Psoas muscle (tissue), 8 donors: Measurements from ENCODE around the gene ATN1. TPM values are rescaled to one million over a fixed set of nuclear protein-coding genes. Genes with fewer than 3 reads are reported as not detected.
A peak's percentile ranks its signal among the peaks of the same experiment; 100 is the strongest.
"Not testable (repeated sequence)": the region's sequence is repeated elsewhere in the genome, so short reads cannot be mapped to it uniquely, and the experiment has no call there.

Experiments used
- ATAC-seq, 4 donors: fragments of 200-7000 bp; cut with Tn5 transposase; one replicate each; pipeline ENCODE4 v1.9.1; 2020; ENCODE audit warnings: moderate library complexity in 3 of 4, mild to moderate bottlenecking in 2 of 4
- DNase-seq, 2 donors: peaks; one replicate each; pipeline ENCODE4 v3.0.0-alpha.2; 2020
- H3K27ac ChIP-seq: fragments of 200-600 bp; one replicate; pipeline ENCODE4 v1.8.0; 2022
- H3K27me3 ChIP-seq, 3 donors: fragments of 200-600 bp in 1 of 3; one replicate each; pipeline versions ENCODE4 v1.6.1 to v1.8.0; 2013 to 2022; ENCODE audit warnings: low read length in 2 of 3, mild to moderate bottlenecking in 2 of 3, moderate library complexity in 1 of 3; ENCODE audit not compliant: insufficient read depth in 3 of 3
- H3K36me3 ChIP-seq, 2 donors: fragments of 200-600 bp in 1 of 2; one replicate each; pipeline versions ENCODE4 v1.6.1 to v1.8.0; 2013 to 2022; ENCODE audit warnings: low read depth in 1 of 2, mild to moderate bottlenecking in 1 of 2, moderate library complexity in 1 of 2; ENCODE audit not compliant: insufficient read depth in 1 of 2
- H3K4me1 ChIP-seq: fragments of 200-600 bp; one replicate; pipeline ENCODE4 v1.8.0; 2022
- H3K4me3 ChIP-seq: fragments of 200-600 bp; one replicate; pipeline ENCODE4 v1.8.0; 2022; ENCODE audit warnings: mild to moderate bottlenecking
- H3K9me3 ChIP-seq: fragments of 200-600 bp; one replicate; pipeline ENCODE4 v1.8.0; 2022
- CTCF ChIP-seq: fragments of 200-600 bp; IDR thresholded peaks from one replicate; pipeline ENCODE4 v1.8.0; 2022; ENCODE audit warnings: antibody characterized with exemption
- WGBS, 3 donors: extraction: QIAGEN DNeasy Blood & Tissue Kit; methylation state at CpG; one replicate each; pipeline versions ENCODE4 v1.1.6 to v1.1.7; 2013; 5-methylcytosine and 5-hydroxymethylcytosine counted together
- intact Hi-C, 2 donors: fragments of 100-400 bp; cut with DNase I; formaldehyde crosslinking; loops; one replicate each; pipeline versions ENCODE4 v1.11.0 to v1.14.2; 2022
- polyA plus RNA-seq, 3 donors: library from polyadenylated mRNA; stranded (reverse); fragments of 200-250 nt; gene quantifications; one replicate each; pipeline ENCODE4 v1.2.3, GENCODE V29; 2013
- total RNA-seq, 4 donors: library from RNA; stranded (reverse); fragmentation: NEBNext Ultra II Directional in 2 of 4; extraction: Animal tissue kit (Norgen Biotek cat#: 25700) in 2 of 4; gene quantifications; one replicate each; pipeline versions ENCODE4 v1.2.1 to v1.2.4, GENCODE V29; 2021 to 2023
- donor health status: healthy with polysubstance abuse.
- donor health status: DM: no; HTN: no; CAD: no; lungs with moderate emphysema.
- donor health status: Bipolar disorder and iron deficiency.
- donor health status: healthy.
- donor health status: DM: yes; HTN: yes; CAD: no.
- donor health status: DM: no; HTN: no; CAD: no.
- donor health status: DM: no; HTN: no; CAD: no.
- donor health status: DM: yes; HTN: yes; CAD: no.

The ATN1 gene
- total and polyA plus RNA-seq, 7 donors, result 24.9 to 55.8 (median 46.0) TPM

GRCh38 chr12:6904280-6905276 lies 23.2 kb upstream of the ATN1 start, which contains the start of gene LRRC23:
Gene LRRC23, plus strand, starts transcription at chr12:6904822. Its CDS starts 812 bp downstream, at chr12:6905634.
- Histone ChIP-seq H3K27ac (peak within 1 kb of the TSS; percentile 47), H3K27me3 (no peaks in the 10 kb centered on the region), H3K9me3 (no peaks in the 10 kb centered on the region), H3K36me3 (peaks cover 0 to 22% of the 10 kb centered on the region in 2 donors), H3K4me3 (peak within 1 kb of the TSS; percentile 91), H3K4me1 (peaks cover 5% of the 10 kb centered on the region)
- ATAC-seq, result peak; percentile 96 to 99 (median 98)
- TF ChIP-seq CTCF, result no peak
- peak; percentile 95 to 96 for DNase-seq
- WGBS, 3 donors, result 4 to 5% (median 4%) methylated on average over 34 of the region's 34 CpGs
- intact Hi-C loops, result no loop called here

DNA sequence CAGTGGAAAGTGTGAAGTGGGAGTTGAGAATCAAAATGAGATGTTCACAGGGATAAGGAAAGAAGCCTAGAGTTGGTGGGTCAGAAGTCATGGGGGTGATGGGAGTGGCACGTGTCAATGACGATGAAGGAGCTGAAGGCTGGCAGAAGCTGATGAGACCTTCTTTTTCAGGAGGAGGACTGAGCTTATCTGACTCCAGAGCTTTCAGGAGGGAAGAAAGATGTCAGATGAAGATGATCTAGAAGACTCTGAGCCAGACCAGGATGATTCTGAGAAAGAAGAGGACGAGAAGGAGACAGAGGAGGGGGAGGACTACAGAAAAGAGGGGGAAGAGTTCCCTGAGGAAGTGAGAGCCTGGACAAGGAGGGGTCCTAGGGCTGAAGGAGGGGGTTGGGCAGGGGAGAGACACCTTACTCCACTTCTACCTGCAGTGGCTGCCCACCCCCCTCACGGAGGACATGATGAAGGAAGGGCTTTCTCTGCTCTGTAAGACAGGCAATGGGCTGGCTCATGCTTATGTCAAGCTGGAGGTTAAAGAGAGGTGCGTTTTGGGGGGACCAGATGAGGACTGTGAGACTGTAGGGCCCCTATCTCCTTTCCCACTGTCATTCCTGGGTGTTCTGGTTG lies 22.2 kb upstream of the ATN1 start:
- intact Hi-C loops, result no loop called here
- Histone ChIP-seq H3K27me3 (no peaks in the 10 kb centered on the region), H3K36me3 (peaks cover 0 to 22% of the 10 kb centered on the region in 2 donors), H3K27ac (no peak overlapping the region), H3K9me3 (no peaks in the 10 kb centered on the region), H3K4me1 (peaks cover 5% of the 10 kb centered on the region), H3K4me3 (peak overlapping the region; percentile 91)
- ATAC-seq, result no peak
- DNase-seq, result no peak
- TF ChIP-seq CTCF, result no peak
- WGBS, 3 donors, result 59 to 72% (median 61%) methylated on average over 5 of the region's 5 CpGs

DNA sequence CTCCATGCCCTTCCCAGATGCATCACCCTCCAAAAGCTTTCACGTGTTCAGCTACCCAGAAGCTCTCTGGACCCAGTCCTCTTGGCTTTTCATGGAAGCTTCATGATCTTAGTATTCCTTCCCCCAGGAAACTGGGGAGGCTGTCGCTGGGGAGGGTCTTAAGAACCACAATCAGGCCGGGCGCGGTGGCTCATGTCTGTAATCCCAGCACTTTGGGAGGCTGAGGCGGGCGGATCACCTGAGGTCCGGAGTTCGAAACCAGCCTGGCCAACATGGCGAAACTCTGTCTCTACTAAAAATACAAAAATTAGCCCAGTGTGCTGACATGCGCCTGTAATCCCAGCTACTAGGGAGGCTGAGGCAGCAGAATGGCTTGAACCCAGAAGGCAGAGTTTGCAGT lies 19.6 kb upstream of the ATN1 start:
- H3K4me3 ChIP-seq, intact Hi-C loops, H3K27me3 ChIP-seq, H3K4me1 ChIP-seq, DNase-seq, H3K9me3 ChIP-seq, H3K27ac ChIP-seq, ATAC-seq: not testable (repeated sequence)
- WGBS, 3 donors, result 92 to 95% (median 93%) methylated on average over 11 of the region's 11 CpGs
- peaks cover 0 to 22% of the 10 kb centered on the region in 2 donors for H3K36me3 ChIP-seq

- 72 to 93% (median 81%) methylated on average over 4 of the region's 4 CpGs for WGBS, 3 donors
- Histone ChIP-seq H3K36me3 (peaks cover 0 to 22% of the 10 kb centered on the region in 2 donors), H3K4me3 (no peak overlapping the region), H3K27me3 (peaks cover 0 to 13% (median under 1%) of the 10 kb centered on the region in 3 donors), H3K27ac (no peak overlapping the region), H3K4me1 (no peaks in the 10 kb centered on the region), H3K9me3 (no peaks in the 10 kb centered on the region)
- no peak for ATAC-seq
- TF ChIP-seq CTCF, result no peak
- intact Hi-C loops, result no loop called here
- DNase-seq, result no peak
Observed at GRCh38 chr12:6909421-6910145, 18.2 kb upstream of the ATN1 start.
